Endodermal cell (in vitro differentiated cells): ENCODE data around the gene C1D. TPM values are rescaled to one million over a fixed set of nuclear protein-coding genes. Genes with fewer than 3 reads are reported as not detected.

Experiments
- DNase-seq: peaks from one replicate; pipeline ENCODE4 v3.0.0-alpha.2; 2017
- H3K27ac ChIP-seq: 2 replicates; pipeline ENCODE4 v1.5.1; 2013; ENCODE audit warnings: mild to moderate bottlenecking, low read depth, low read length, moderate library complexity
- H3K27me3 ChIP-seq: 2 replicates; pipeline ENCODE4 v1.6.1; 2013; ENCODE audit warnings: mild to moderate bottlenecking, low read length, moderate library complexity; ENCODE audit not compliant: insufficient read depth, control insufficient read depth, poor library complexity, severe bottlenecking
- H3K36me3 ChIP-seq: 2 replicates; pipeline ENCODE4 v1.7.0; 2013; ENCODE audit warnings: mild to moderate bottlenecking, low read length, moderate library complexity; ENCODE audit not compliant: control insufficient read depth, insufficient read depth
- H3K4me1 ChIP-seq: one replicate; pipeline ENCODE4 v1.7.0; 2013; ENCODE audit warnings: low read length; ENCODE audit not compliant: control insufficient read depth, insufficient read depth
- H3K4me3 ChIP-seq: 2 replicates; pipeline ENCODE4 v1.5.1; 2013; ENCODE audit warnings: mild to moderate bottlenecking, low read length, moderate library complexity
- H3K9ac ChIP-seq: 2 replicates; pipeline ENCODE4 v1.6.1; 2013; ENCODE audit warnings: mild to moderate bottlenecking, low read length, moderate library complexity; ENCODE audit not compliant: poor library complexity, severe bottlenecking; ENCODE audit errors: extremely low read depth
- H3K9me3 ChIP-seq: 2 replicates; pipeline ENCODE4 v1.6.1; 2013; ENCODE audit warnings: mild to moderate bottlenecking, low read length, moderate library complexity; ENCODE audit not compliant: control insufficient read depth
- H3K27ac Mint-ChIP-seq: 2 replicates; pipeline ENCODE4 v1.8.0; 2020; ENCODE audit warnings: mixed read lengths
- H3K27me3 Mint-ChIP-seq: 2 replicates; pipeline ENCODE4 v1.8.0; 2021; ENCODE audit warnings: mild to moderate bottlenecking, mixed read lengths; ENCODE audit not compliant: insufficient read depth
- H3K36me3 Mint-ChIP-seq: 2 replicates; pipeline ENCODE4 v1.8.0; 2020; ENCODE audit warnings: low read depth, mixed read lengths
- H3K4me1 Mint-ChIP-seq: 2 replicates; pipeline ENCODE4 v1.8.0; 2020; ENCODE audit warnings: mixed read lengths
- H3K4me3 Mint-ChIP-seq: 2 replicates; pipeline ENCODE4 v1.8.0; 2020; ENCODE audit warnings: mild to moderate bottlenecking, moderate library complexity, mixed read lengths
- H3K9me3 Mint-ChIP-seq: 2 replicates; pipeline ENCODE4 v1.8.0; 2020; ENCODE audit warnings: mild to moderate bottlenecking, mixed read lengths
- WGBS, 2 experiments: methylation state at CpG; one replicate each; pipeline versions ENCODE4 v1.1.5 to v1.1.7; 2013; ENCODE audit warnings: missing lambda C conversion rate in 2 of 2, mixed read lengths in 1 of 2; ENCODE audit not compliant: insufficient coverage in 1 of 2, insufficient read length in 1 of 2; 5-methylcytosine and 5-hydroxymethylcytosine counted together
- total RNA-seq, 2 donors: library from RNA; stranded (reverse); fragmentation: NEBNext Ultra II Directional in 1 of 2; extraction: Animal tissue kit (Norgen Biotek cat#: 25700) in 1 of 2; gene quantifications; 2 replicates in 1 of 2; 3 replicates in 1 of 2; pipeline ENCODE4 v1.2.1, GENCODE V29; 2021
- TF ChIP-seq, protein P1 (sequence below): fragments of 200-600 bp; sonication (generic); conservative IDR thresholded peaks from 2 replicates; pipeline ENCODE4 v1.5.0; 2021; ENCODE audit warnings: antibody characterized with exemption, mild to moderate bottlenecking

Gene C1D
- total RNA-seq, 2 donors from 2014 or later = 20.7 to 25.4 TPM

GRCh38 chr2:68060652-68061051 lies 2.2 kb downstream of the C1D start:
- Mint-ChIP-seq H3K36me3 (peaks cover 2% of the 10 kb centered on the region), H3K27ac (no peak overlapping the region), H3K9me3 (peaks cover 10% of the 10 kb centered on the region), H3K27me3 (peaks cover 2% of the 10 kb centered on the region), H3K4me3 (no peak overlapping the region), H3K4me1 (peaks cover 7% of the 10 kb centered on the region)
- Histone ChIP-seq H3K9ac (no peak overlapping the region), H3K27ac (no peak overlapping the region), H3K9me3 (no peaks in the 10 kb centered on the region), H3K4me3 (peak overlapping the region; percentile 15), H3K27me3 (no peaks in the 10 kb centered on the region), H3K36me3 (no peaks in the 10 kb centered on the region), H3K4me1 (peaks cover 6% of the 10 kb centered on the region)
- 90 to 100% methylated on average over 1 to 4 of the region's 5 CpGs for WGBS, 2 experiments
- DNase-seq = no peak
- TF ChIP-seq, protein P1, sequence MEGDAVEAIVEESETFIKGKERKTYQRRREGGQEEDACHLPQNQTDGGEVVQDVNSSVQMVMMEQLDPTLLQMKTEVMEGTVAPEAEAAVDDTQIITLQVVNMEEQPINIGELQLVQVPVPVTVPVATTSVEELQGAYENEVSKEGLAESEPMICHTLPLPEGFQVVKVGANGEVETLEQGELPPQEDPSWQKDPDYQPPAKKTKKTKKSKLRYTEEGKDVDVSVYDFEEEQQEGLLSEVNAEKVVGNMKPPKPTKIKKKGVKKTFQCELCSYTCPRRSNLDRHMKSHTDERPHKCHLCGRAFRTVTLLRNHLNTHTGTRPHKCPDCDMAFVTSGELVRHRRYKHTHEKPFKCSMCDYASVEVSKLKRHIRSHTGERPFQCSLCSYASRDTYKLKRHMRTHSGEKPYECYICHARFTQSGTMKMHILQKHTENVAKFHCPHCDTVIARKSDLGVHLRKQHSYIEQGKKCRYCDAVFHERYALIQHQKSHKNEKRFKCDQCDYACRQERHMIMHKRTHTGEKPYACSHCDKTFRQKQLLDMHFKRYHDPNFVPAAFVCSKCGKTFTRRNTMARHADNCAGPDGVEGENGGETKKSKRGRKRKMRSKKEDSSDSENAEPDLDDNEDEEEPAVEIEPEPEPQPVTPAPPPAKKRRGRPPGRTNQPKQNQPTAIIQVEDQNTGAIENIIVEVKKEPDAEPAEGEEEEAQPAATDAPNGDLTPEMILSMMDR = no peak

DNA sequence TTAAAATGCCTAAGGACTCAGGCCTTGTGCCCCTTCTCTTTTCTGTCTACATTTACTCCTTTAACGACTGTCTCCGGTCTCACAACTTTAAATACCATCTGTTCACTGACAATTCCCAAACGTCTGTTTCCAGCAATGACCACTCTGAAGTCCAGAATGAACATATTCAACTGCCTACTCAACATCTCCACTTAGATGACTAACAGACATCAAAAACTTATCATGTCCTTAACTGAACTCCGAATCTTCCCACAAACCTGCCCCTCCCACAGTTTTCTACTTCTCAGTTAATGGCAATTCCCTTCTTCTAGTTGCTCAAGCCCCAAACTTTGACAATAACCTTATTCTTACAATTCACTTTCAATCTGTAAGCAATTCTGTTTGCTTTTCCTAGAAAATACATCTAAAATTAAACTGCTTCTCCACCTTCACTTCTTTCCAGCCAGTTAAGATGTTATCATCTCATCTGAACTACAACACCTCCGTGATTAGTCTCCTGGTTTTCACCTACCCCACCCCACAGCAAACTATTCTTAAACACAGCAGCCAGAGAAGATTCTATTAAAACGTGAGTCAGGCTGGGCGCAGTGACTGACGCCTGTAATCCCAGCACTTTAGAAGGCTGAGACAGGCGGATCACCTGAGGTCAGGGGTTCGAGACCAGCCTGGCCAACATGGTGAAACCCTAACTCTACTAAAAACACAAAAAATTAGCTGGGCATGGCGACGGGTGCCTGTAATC lies 2.8 kb downstream of the C1D start:
- H3K27ac ChIP-seq = no peak overlapping the region
- H3K4me3 ChIP-seq = no peak overlapping the region
- no peaks in the 10 kb centered on the region for H3K9me3 ChIP-seq
- peaks cover 9% of the 10 kb centered on the region for H3K4me1 Mint-ChIP-seq
- H3K4me1 ChIP-seq = peaks cover 6% of the 10 kb centered on the region
- no peaks in the 10 kb centered on the region for H3K27me3 ChIP-seq
- DNase-seq = peak; percentile 29
- 91 to 93% methylated on average over 6 to 12 of the region's 12 CpGs for WGBS, 2 experiments
- TF ChIP-seq, protein P1 = no peak
- no peak overlapping the region for H3K27ac Mint-ChIP-seq
- no peaks in the 10 kb centered on the region for H3K36me3 ChIP-seq
- H3K9me3 Mint-ChIP-seq = peaks cover 3% of the 10 kb centered on the region
- H3K27me3 Mint-ChIP-seq = no peaks in the 10 kb centered on the region
- no peak overlapping the region for H3K9ac ChIP-seq
- no peak overlapping the region for H3K4me3 Mint-ChIP-seq
- H3K36me3 Mint-ChIP-seq = no peaks in the 10 kb centered on the region

DNA sequence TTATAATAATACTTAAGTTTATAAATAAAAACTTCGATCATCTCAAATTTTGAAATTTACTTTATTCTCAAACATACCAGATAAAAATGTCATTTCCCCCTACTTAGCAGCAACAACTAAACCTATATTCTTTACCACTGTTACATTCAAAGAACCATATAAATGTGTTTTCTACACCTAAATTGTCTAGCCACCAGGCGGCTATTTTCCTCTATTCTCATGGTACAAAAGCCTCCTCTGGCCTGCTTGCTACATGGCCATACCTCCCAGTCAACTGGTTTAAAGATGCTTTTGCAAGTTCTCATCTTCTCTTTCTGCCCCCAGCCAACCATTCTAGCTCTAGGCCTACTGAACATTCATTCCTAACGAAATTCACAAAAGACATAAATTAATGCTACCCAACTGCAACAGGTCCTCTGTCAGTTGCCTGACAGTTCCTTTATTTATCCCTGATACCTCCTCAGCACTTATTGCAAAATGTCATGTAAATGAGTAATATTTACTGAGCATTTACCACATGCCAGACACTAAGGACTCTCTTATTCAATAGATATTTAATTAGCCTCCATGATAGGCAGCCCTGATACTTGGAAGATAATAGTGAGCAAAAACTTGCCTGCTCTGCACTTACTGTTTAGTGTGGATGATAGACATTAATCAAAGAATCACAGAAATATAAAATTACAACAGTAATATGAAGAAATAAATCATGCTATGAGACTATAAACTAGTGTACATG lies 5.0 kb downstream of the C1D start:
- peaks cover 6% of the 10 kb centered on the region for H3K4me1 ChIP-seq
- WGBS, 2 experiments = 90 to 100% methylated on average over 1 to 3 of the region's 3 CpGs
- no peaks in the 10 kb centered on the region for H3K27me3 Mint-ChIP-seq
- no peak overlapping the region for H3K27ac Mint-ChIP-seq
- no peak overlapping the region for H3K9ac ChIP-seq
- no peak overlapping the region for H3K4me3 Mint-ChIP-seq
- no peaks in the 10 kb centered on the region for H3K27me3 ChIP-seq
- H3K9me3 ChIP-seq = no peaks in the 10 kb centered on the region
- no peak overlapping the region for H3K27ac ChIP-seq
- H3K4me1 Mint-ChIP-seq = peaks cover 1% of the 10 kb centered on the region
- no peaks in the 10 kb centered on the region for H3K36me3 ChIP-seq
- no peaks in the 10 kb centered on the region for H3K9me3 Mint-ChIP-seq
- no peak overlapping the region for H3K4me3 ChIP-seq
- TF ChIP-seq, protein P1 = peak; percentile 56
- no peaks in the 10 kb centered on the region for H3K36me3 Mint-ChIP-seq
- no peak for DNase-seq
